Fibroblast of pulmonary artery (primary cell): ENCODE results near the gene IRAK2.
"Not testable (repeated sequence)": the region's sequence is repeated elsewhere in the genome, so short reads cannot be mapped to it uniquely, and the experiment has no call there.

Experiments
- DNase-seq: peaks from one replicate; pipeline ENCODE4 v3.0.0-alpha.2; 2010; ENCODE audit warnings: low read depth
- H3K4me3 ChIP-seq: replicated peaks from 2 replicates; pipeline ENCODE4 v1.5.1; 2011; ENCODE audit warnings: low read depth, mild to moderate bottlenecking, control low read depth, low read length, moderate library complexity
- CTCF ChIP-seq: IDR thresholded peaks from 2 replicates; pipeline ENCODE4 v1.5.1; 2011; ENCODE audit warnings: mild to moderate bottlenecking, control low read depth, low read length, inconsistent platforms; ENCODE audit errors: missing control alignments

Gene IRAK2

GRCh38 chr3:10149226-10149625 is 15.5 kb upstream of the IRAK2 start:
- TF ChIP-seq CTCF = no peak
- H3K4me3 ChIP-seq = no peak overlapping the region

GRCh38 chr3:10150987-10151386 is 13.7 kb upstream of the IRAK2 start:
- TF ChIP-seq CTCF = no peak
- no peak overlapping the region for H3K4me3 ChIP-seq
- DNase-seq = no peak

More at GRCh38 chr3:10149226-10149625, 15.5 kb upstream of the IRAK2 start:
- DNase-seq = no peak

GRCh38 chr3:10154335-10155122 is 10.2 kb upstream of the IRAK2 start:
- DNase-seq = no peak
- no peak overlapping the region for H3K4me3 ChIP-seq
- TF ChIP-seq CTCF = no peak

GRCh38 chr3:10155123-10155472 is 9.6 kb upstream of the IRAK2 start:
- H3K4me3 ChIP-seq = no peak overlapping the region
- no peak for TF ChIP-seq CTCF
- no peak for DNase-seq

GRCh38 chr3:10155658-10156057 is 9.1 kb upstream of the IRAK2 start:
- DNase-seq = no peak
- no peak for TF ChIP-seq CTCF
- H3K4me3 ChIP-seq = no peak overlapping the region

GRCh38 chr3:10157031-10157430 is 7.7 kb upstream of the IRAK2 start:
- DNase-seq = no peak
- TF ChIP-seq CTCF = no peak
- H3K4me3 ChIP-seq = no peak overlapping the region

GRCh38 chr3:10158555-10158954 is 6.2 kb upstream of the IRAK2 start:
- not testable (repeated sequence) for DNase-seq, H3K4me3 ChIP-seq
